ENCODE measurements around the gene FAM168A. TPM values are rescaled to one million over a fixed set of nuclear protein-coding genes. Genes with fewer than 3 reads are reported as not detected.

FAM168A gene
- total and polyA plus RNA-seq, 9 of the 15 experiments (the other 6 are each of a cell fraction or from before 2014, with no cell fraction given): 0.44 to 7.2 (median 2.9) TPM

- no peak overlapping the region for H2AFZ ChIP-seq (ENCODE audit: low read depth, low read length)
- H4K20me1 ChIP-seq (replicated peaks; ENCODE audit: control insufficient read depth, insufficient read depth, low read length): no peaks in the 10 kb centered on the region
- H3K27me3 ChIP-seq (ENCODE audit: control insufficient read depth in 2 of 2, insufficient read depth in 2 of 2, low read length in 2 of 2): no peaks in the 10 kb centered on the region; a peak in 2 of 5 replicates
- H3K9me1 ChIP-seq (ENCODE audit: control insufficient read depth, insufficient read depth, low read length): no peaks in the 10 kb centered on the region
- intact Hi-C loops (cut with micrococcal nuclease) (no loop called here), in situ Hi-C loops (cut with MboI) (no loop called here)
- no peak overlapping the region for H3K4me3 ChIP-seq
- no peak overlapping the region for H3K9ac ChIP-seq (ENCODE audit: insufficient read depth in 1 of 2, low read depth in 2 of 2, low read length in 2 of 2)
- FAIRE-seq (no peak), DNase-seq (ENCODE audit: extremely low read depth in 1 of 4, low spot score in 3 of 4) (no peak), ATAC-seq (no peak)
- CTCF ChIA-PET (ENCODE audit: low intra/inter-chr PET ratio): no interaction called here
- 28% methylated on average over 2 of the region's 2 CpGs for WGBS (ENCODE audit: insufficient coverage, low coverage, missing lambda C conversion rate)
- no peak overlapping the region for H3K4me2 ChIP-seq (ENCODE audit: insufficient read depth, low read length)
- no peaks in the 10 kb centered on the region for H3K36me3 ChIP-seq (ENCODE audit: control insufficient read depth, insufficient read depth, low read length)
- no peaks in the 10 kb centered on the region for H3K9me3 ChIP-seq (replicated peaks; ENCODE audit: control insufficient read depth, insufficient read depth, low read depth, low read length)
- no peak overlapping the region for H3K27ac ChIP-seq (ENCODE audit: extremely low read depth, low read depth, low read length)
- no peaks in the 10 kb centered on the region for H3K79me2 ChIP-seq (ENCODE audit: control insufficient read depth, insufficient read depth, low read length)
- no TSS peak for BruUV-seq (replicated peaks)
- peaks cover 0 to 8% of the 10 kb centered on the region in 2 experiments; a peak in 3 of 5 replicates for H3K4me1 ChIP-seq (replicated peaks in 1 of 2; ENCODE audit: control insufficient read depth in 2 of 2, insufficient read depth in 2 of 2, low read length in 2 of 2)
- POLR2A ChIA-PET: no interaction called here
- TF ChIP-seq ZNF780A (CRISPR knock-in tag; IDR thresholded peaks at IDR 0.05) (no peak), THRAP3 (IDR thresholded peaks at IDR 0.05; ENCODE audit: borderline replicate concordance) (no peak), NFATC3 (IDR thresholded peaks at IDR 0.05) (no peak), PHF8 (IDR thresholded peaks at IDR 0.05; ENCODE audit: borderline replicate concordance, low read length) (no peak), ZNF511 (CRISPR knock-in tag; IDR thresholded peaks at IDR 0.05) (no peak)
- TF ChIP-seq, protein P1, sequence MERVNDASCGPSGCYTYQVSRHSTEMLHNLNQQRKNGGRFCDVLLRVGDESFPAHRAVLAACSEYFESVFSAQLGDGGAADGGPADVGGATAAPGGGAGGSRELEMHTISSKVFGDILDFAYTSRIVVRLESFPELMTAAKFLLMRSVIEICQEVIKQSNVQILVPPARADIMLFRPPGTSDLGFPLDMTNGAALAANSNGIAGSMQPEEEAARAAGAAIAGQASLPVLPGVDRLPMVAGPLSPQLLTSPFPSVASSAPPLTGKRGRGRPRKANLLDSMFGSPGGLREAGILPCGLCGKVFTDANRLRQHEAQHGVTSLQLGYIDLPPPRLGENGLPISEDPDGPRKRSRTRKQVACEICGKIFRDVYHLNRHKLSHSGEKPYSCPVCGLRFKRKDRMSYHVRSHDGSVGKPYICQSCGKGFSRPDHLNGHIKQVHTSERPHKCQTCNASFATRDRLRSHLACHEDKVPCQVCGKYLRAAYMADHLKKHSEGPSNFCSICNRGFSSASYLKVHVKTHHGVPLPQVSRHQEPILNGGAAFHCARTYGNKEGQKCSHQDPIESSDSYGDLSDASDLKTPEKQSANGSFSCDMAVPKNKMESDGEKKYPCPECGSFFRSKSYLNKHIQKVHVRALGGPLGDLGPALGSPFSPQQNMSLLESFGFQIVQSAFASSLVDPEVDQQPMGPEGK (CRISPR knock-in tag; IDR thresholded peaks at IDR 0.05; ENCODE audit: borderline replicate concordance): no peak
- TF ChIP-seq, protein P2, sequence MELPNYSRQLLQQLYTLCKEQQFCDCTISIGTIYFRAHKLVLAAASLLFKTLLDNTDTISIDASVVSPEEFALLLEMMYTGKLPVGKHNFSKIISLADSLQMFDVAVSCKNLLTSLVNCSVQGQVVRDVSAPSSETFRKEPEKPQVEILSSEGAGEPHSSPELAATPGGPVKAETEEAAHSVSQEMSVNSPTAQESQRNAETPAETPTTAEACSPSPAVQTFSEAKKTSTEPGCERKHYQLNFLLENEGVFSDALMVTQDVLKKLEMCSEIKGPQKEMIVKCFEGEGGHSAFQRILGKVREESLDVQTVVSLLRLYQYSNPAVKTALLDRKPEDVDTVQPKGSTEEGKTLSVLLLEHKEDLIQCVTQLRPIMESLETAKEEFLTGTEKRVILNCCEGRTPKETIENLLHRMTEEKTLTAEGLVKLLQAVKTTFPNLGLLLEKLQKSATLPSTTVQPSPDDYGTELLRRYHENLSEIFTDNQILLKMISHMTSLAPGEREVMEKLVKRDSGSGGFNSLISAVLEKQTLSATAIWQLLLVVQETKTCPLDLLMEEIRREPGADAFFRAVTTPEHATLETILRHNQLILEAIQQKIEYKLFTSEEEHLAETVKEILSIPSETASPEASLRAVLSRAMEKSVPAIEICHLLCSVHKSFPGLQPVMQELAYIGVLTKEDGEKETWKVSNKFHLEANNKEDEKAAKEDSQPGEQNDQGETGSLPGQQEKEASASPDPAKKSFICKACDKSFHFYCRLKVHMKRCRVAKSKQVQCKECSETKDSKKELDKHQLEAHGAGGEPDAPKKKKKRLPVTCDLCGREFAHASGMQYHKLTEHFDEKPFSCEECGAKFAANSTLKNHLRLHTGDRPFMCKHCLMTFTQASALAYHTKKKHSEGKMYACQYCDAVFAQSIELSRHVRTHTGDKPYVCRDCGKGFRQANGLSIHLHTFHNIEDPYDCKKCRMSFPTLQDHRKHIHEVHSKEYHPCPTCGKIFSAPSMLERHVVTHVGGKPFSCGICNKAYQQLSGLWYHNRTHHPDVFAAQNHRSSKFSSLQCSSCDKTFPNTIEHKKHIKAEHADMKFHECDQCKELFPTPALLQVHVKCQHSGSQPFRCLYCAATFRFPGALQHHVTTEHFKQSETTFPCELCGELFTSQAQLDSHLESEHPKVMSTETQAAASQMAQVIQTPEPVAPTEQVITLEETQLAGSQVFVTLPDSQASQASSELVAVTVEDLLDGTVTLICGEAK (IDR thresholded peaks at IDR 0.05): no peak
- TF ChIP-seq, protein P2 (CRISPR knock-in tag; IDR thresholded peaks at IDR 0.05): no peak
- TF ChIP-seq, protein P3, sequence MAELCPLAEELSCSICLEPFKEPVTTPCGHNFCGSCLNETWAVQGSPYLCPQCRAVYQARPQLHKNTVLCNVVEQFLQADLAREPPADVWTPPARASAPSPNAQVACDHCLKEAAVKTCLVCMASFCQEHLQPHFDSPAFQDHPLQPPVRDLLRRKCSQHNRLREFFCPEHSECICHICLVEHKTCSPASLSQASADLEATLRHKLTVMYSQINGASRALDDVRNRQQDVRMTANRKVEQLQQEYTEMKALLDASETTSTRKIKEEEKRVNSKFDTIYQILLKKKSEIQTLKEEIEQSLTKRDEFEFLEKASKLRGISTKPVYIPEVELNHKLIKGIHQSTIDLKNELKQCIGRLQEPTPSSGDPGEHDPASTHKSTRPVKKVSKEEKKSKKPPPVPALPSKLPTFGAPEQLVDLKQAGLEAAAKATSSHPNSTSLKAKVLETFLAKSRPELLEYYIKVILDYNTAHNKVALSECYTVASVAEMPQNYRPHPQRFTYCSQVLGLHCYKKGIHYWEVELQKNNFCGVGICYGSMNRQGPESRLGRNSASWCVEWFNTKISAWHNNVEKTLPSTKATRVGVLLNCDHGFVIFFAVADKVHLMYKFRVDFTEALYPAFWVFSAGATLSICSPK (IDR thresholded peaks at IDR 0.05; ENCODE audit: borderline replicate concordance): no peak
Measured at GRCh38 chr11:73467505-73467904, 130.4 kb downstream of the FAM168A start.
